NK-92 treated with Interleukin-12 subunit alpha and Interleukin-12 subunit beta, amount 100 ng/mL, for 24 hours (cell line): Measurements from ENCODE around the gene FAXDC2.
"Not testable (repeated sequence)": the region's sequence is repeated elsewhere in the genome, so short reads cannot be mapped to it uniquely, and the experiment has no call there.

ENCODE experiments used
- DNase-seq: peaks from one replicate; lab custom pipeline; 2025; lab: John Stamatoyannopoulos, UW

Gene FAXDC2

GRCh38 chr5:154830596-154830995 lies 19.8 kb downstream of the FAXDC2 start:
- DNase-seq, result no peak

GRCh38 chr5:154830219-154830595 lies 20.2 kb downstream of the FAXDC2 start:
- DNase-seq, result no peak

GRCh38 chr5:154829589-154830218 lies 20.7 kb downstream of the FAXDC2 start:
- peak; percentile 48 for DNase-seq

- no peak for DNase-seq
These were observed 21.2 kb downstream of the FAXDC2 start for GRCh38 chr5:154829181-154829588.

- DNase-seq, result no peak
These were observed 26.3 kb downstream of the FAXDC2 start for GRCh38 chr5:154824070-154824469.

- no peak for DNase-seq
These were observed 26.8 kb downstream of the FAXDC2 start for GRCh38 chr5:154823605-154824004.

GRCh38 chr5:154822896-154823295 lies 27.5 kb downstream of the FAXDC2 start:
- not testable (repeated sequence) for DNase-seq

- DNase-seq, result no peak
These were observed 30.0 kb downstream of the FAXDC2 start for GRCh38 chr5:154820383-154820782.

- DNase-seq, result no peak
These were observed 30.9 kb downstream of the FAXDC2 start for GRCh38 chr5:154819546-154819945.

GRCh38 chr5:154818471-154819116 lies 31.8 kb downstream of the FAXDC2 start:
- no peak for DNase-seq

- DNase-seq, result no peak
These were observed 32.6 kb downstream of the FAXDC2 start for GRCh38 chr5:154817815-154818214.

GRCh38 chr5:154816891-154817492 lies 33.4 kb downstream of the FAXDC2 start:
- no peak for DNase-seq

GRCh38 chr5:154815684-154816247 lies 34.6 kb downstream of the FAXDC2 start:
- no peak for DNase-seq

GRCh38 chr5:154815025-154815424 lies 35.4 kb downstream of the FAXDC2 start:
- DNase-seq, result no peak

- DNase-seq, result no peak
These were observed 36.7 kb downstream of the FAXDC2 start for GRCh38 chr5:154813736-154814135.

- DNase-seq, result no peak
These were observed 37.2 kb downstream of the FAXDC2 start for GRCh38 chr5:154813158-154813557.

- no peak for DNase-seq
These were observed 38.5 kb downstream of the FAXDC2 start for GRCh38 chr5:154811653-154812465.

GRCh38 chr5:154811239-154811638 lies 39.2 kb downstream of the FAXDC2 start:
- DNase-seq, result no peak

GRCh38 chr5:154806176-154806575 lies 44.2 kb downstream of the FAXDC2 start:
- DNase-seq, result no peak

GRCh38 chr5:154802050-154802449 lies 48.4 kb downstream of the FAXDC2 start:
- no peak for DNase-seq

GRCh38 chr5:154801083-154801482 lies 49.3 kb downstream of the FAXDC2 start:
- no peak for DNase-seq

- no peak for DNase-seq
These were observed 49.8 kb downstream of the FAXDC2 start for GRCh38 chr5:154800582-154800981.
